GM19328 (cell line): ENCODE results near the gene ZFP64.
A peak's percentile ranks its signal among the peaks of the same experiment; 100 is the strongest.
"Not testable (repeated sequence)": the region's sequence is repeated elsewhere in the genome, so short reads cannot be mapped to it uniquely, and the experiment has no call there.

Experiments used
- ATAC-seq: cut with Tn5 transposase; IDR thresholded peaks from one replicate; pipeline ENCODE4 v1.9.1; 2021; ENCODE audit warnings: mild to moderate bottlenecking, moderate library complexity; ENCODE audit not compliant: unreplicated experiment

The ZFP64 gene

DNA sequence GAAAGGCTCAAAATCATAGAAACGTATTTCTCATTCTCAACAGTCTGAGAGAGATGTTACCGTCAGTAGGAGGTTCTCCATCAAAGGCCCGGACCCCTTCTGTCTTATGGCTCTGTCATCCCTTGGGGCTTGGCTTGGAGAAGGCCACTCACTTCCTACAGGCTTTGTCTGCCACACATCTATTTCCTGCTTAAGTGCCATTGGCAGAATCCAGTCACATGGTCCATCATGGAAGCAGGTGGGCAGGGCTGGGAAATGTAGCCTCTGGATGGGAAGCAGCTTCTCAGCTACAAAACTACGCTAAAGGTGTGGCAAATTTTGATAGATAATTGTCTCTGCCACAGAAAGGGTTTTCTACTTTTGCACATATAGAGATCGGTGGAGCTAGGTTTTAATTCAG is 12.6 kb upstream of the ZFP64 start:
- ATAC-seq, result no peak

DNA sequence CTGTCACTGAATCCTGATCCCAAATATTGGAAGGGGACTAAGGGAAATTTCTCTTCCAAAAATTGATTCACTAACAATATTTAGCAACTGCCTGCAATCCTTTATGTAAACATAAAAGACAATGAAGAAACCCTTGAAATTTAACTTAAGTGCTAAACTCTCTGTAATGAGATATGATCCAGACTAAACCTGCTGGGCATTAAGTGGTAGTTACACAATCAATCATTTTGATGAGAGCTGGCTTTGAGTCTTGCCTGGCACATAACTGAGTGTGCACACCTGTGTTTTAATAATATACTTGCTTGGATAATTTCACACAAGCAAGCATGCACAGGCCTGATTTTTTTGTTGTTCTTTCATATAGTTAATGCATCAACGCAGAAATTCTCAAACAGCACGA is 9.8 kb upstream of the ZFP64 start:
- no peak for ATAC-seq

DNA sequence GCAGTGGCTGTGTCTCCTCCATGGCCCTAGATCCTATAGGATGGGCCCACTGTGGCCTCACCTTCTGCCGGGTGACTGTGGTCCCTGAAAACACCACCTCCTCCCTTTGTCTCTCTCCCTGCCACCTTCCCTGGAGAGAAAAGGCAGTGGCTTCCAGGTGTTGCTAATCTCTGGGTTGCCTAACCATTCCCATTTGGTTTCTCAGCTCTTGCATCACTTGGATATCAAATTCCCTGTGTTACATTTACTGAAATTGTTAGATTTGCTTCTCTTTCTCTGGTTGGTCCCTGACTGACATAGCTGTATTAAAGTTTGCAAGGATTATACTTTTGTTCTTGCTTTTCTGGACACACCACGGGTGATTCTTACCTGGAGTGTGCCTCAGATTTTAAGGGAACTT is 9.3 kb upstream of the ZFP64 start:
- no peak for ATAC-seq

DNA sequence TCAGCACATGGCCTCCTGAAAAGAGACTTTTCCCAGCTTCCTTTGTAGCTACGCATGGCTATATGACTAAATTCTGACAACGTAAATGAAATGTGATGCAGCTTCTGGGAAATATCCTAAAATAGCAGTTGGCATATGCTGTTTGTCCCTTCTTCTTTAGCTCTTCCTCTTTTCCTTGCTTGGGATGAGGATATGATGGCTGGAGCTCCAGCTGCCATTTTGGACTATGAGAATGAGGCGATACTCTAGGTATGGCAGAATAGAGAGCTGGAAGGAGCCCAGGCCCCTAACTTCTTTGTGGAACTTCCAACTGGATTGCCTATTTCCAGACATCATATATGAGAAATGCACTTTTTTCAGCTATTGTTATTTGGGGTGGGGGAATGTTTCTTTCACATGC is 5.3 kb upstream of the ZFP64 start:
- no peak for ATAC-seq

DNA sequence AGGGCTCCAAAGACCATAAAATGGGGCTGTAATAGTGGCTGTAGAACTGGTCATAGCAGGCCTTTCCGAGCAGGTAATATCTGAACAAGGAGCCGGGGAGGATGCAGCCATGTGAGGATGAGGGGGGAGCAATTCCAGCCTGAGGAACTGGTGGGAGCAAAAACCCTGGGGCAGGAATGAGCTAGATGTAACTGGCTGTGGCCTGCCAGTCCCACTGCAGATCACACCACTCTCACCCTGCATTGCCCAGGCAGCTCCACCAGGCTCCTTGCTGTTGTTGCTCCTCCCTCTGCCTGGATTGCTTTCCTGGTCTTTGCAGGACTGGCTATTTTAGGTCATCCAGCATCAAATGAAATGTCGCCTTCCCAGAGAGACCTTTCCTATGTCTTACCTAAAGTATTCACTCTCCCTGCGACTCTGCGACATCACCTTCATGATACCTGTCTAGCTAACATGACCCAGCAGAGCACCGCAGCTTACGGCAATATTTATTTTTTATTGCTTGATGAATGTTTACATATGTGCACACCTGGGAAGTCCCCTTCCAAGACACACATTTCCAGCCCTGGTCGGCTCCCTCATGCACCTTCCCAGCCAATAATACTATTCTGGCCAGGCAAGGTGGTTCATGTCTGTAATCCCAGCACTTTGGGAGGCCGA is 2.4 kb upstream of the ZFP64 start:
- ATAC-seq, result no peak

DNA sequence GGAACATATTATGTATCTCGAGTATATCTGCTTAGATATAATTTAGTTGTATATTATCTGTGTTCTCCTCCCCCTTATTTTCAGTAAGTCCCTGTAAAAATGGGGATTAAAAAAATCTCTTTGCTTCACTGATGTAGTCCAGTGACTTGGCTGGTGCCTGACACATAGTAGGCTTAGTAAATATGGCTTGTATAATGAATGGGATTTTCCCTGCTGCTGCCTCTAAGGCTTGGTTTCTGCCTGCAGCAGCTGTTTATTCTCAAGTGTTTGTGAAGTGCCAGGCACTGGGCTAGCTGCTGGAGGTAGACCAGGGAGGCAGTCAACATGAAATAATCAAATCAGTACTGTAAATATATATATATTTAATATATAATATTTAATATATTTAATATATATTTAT is 1.6 kb upstream of the ZFP64 start:
- ATAC-seq, result no peak

DNA sequence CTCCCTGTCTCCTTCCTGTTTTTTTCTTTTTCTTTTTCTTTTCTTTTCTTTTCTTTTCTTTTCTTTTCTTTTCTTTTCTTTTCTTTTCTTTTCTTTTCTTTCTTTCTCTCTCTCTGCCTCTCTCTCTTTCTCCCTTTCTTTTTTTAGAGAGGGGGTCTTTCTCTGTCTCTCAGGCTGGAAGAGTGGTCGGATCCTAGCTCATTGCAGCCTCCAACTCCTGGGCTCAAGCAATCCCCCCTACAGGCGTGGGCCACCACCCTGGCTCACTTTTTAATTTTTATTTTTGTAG is 1.1 kb upstream of the ZFP64 start:
- ATAC-seq, result not testable (repeated sequence)

DNA sequence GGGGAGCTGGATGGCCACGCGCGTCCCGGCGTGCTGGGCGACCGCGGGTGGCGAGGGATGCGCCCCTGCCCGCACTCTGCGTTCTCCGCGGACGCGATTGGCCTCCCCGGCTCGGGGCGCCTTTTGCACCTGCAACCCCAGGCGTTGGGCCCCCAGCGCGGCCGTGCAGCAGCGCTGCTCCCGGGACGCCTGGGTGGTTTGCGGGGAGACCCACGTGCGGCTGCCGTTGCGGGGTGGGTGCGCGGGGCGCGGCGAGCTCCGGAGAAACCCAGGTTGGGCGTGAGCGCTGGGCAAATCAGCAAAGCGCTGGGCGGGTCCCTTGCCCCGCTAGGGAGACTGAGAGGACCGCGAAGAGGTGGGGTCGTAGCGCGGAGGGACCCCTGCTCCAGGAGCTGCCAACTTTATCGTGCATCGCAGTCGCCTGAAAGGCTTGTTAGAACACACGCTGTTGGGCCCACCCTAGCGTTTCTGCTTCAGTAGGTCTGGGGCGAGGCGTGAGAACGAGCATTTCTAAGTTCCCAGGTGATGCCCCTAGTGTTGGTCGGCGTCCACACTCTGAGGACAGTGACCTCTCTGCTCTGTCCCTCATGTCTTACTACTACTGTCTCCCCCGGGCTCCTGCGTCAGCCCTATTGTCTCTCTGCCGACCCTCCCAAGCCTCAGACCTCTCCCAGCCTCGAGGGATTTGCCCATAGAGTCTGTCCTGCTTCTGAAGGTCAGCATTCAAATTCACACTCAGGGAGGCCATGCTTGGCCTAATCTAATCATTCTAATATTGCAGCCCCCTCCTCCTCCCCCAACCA is 538 bp upstream of the ZFP64 start:
- ATAC-seq, result peak; percentile 38

DNA sequence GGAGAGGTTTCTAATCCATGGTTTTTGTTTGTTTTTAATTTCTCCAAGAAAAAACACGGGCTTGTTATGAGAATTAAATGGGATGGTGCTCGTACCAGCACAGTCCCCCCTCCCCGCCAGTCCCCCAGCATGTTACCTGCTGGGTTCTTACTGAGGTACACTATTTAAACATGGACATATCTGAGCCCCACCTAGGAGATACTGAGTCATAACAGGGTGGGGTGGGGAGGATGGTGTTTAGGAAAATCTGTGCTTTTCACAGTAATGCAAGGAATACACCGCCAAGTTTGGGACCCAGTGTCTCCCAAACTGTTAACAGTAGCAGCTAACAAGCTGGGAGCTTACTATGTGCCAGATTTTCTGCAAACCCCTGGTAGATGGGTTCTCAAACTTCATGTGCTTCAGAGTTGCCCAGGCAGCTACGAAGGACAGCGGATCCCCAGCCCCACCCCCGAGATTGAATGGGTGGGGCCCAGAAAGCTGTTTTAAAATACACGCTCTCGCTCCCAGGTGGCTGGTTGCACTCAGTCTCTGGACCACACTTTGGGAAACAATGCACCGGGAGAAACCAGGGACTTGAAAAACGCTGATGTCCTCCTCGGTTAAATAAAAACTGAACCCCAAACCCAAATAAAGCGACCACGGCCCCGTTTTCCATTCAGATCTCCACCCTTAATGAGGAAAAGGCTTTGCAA is 995 bp downstream of the ZFP64 start:
- ATAC-seq, result no peak

DNA sequence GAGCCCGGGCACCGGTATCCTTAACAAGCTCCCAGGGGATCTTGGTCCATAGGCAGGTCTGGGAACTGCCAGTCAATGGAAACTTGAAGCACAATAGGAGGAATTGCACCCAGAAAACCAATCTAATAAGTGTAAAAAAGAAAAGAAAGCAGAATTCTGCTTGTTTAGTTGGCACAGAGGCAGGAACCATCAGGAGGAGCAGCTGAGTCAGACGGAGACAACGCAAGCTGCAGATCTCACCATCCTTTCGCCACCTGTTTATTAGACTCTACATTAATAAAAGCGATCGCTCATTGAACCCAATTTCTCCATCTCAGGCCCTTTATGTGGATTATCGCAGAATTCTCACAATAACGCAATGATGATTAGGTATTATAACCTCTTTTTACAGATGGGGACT is 9.8 kb downstream of the ZFP64 start:
- ATAC-seq, result no peak

DNA sequence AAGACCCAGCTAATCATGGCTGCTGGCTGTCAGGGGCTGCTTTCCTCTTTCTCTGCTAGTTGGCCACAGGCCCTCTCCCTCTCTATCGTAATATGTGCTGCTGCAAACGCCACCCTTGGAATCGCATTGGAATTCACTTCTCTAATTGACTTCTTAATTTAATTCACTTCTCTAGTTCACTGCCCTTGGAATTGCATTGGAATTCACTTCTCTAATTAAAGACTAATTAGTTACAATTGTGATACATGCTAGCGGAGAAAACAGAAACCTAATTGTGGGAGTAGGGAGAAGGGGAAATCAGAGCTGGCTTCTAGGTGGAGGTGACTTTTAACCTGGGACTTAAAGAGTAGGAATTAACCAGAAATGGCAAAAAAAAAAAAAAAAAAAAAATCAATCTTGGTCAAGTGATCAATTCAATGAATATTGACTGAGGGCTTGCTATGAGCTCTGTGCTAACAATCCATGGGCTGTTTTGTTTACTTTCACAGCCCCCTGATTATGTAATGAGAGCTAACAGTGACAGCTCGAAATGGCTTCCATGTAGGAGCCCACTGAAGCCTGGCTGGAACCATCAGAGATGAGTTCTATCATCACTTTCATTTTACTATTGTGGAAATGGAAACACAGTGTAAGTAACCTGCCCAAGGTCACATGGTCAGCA is 11.3 kb downstream of the ZFP64 start:
- ATAC-seq, result no peak

DNA sequence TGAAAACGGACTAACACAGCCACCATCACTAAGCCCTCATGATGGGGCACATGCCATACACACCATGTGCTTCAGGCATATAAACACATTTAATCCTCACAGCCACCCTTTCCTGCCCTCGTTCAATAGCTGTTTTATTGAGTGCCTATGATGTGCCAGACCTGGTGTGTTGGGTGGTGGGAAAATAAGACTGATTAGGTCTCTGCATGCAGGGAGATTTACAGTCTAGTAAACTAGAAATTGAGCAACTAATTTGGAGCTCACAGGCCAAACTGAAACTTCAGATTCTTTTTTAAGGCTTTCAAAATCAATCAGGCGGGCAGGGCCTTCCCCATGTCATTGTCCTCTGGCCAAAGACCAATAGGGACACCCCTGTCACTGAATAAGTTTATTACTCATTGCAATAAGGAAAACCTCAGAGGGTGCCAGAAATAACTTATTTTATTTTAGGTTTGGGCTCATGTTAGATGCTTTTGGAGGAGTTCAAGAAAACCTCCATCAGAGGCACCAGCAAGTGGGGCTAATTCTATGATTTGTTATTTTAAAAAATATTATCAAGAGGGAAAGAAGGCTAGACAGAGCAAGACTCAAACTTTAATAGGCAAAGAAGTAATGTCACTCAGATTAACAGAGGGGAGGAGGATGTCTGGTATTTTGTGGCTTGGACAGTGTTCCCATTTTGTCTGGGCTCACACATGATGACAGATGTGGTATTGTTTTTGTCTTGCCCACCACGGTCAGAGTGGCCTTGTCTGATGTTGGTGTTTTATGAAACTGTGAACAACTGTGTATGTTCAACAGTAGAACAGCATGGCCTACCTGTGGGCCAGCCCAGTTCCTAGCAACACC is 12.0 kb downstream of the ZFP64 start:
- ATAC-seq, result peak; percentile 85

DNA sequence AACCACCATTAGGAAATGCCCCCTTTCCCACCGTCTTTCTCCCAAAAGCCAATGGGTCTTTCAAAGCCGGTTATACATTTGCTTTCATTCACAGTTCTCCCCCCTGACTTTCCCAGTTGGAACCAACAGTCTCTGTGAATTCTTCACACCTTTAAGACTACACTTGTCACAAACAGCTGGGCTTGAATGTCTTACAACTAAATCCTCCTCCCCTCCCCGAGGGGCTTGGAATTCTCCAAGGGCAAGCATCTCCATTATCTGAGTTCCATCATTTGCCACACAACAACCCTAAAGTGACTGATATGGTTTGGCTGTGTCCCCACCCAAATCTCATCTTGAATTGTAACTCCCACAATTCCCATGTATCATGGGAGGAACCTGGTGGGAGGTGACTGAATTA is 12.9 kb downstream of the ZFP64 start:
- no peak for ATAC-seq

DNA sequence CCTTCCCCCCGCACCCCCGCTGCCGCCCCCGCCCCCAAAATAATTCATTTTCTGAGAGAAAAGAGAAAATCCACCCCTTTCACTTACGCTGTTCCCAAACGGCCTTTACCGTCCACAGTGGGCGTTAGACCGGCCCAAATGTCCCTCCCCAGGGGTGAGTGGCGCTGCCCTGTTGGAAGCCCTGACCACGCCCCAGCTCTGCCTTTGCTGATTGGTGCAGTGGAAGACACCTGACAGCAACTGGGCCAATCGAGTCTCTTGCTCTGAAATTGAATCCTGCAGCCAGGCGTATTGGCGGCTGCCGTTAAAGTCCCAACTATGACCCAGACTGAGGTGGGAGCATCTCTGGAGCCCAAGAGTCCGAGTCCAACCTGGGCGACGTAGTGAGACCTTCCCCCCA is 15.7 kb downstream of the ZFP64 start:
- no peak for ATAC-seq

DNA sequence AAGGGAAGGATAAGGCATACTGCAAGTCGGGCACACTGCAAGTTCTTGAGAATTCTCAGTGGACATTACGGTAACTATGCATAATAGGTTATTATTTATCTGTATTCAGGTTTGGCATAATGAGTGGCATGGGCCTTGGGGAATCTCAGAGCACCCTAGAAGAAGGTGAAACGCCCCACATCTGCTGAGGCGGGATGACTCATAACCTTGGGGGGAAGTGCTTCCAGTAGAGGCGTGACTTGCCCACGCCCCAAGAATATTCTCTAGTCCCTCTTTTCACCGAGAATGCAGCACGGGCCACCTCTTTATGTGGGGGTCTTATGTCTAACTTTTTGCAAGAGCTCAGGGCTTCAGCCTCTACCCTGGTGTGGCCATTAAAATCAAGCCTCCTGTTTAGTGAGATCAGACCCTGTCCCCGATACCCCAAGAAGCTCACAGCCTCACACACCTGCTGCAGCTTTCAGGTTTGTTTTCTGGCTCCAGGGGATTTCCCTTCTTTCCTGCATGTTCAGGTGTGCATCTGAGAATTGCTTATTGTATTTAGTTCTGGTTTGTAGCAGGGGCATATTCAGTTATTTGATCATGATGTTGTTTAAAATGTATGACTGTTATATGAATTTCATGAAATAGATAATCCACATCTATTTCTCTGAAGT is 19.1 kb downstream of the ZFP64 start:
- ATAC-seq, result peak; percentile 76

DNA sequence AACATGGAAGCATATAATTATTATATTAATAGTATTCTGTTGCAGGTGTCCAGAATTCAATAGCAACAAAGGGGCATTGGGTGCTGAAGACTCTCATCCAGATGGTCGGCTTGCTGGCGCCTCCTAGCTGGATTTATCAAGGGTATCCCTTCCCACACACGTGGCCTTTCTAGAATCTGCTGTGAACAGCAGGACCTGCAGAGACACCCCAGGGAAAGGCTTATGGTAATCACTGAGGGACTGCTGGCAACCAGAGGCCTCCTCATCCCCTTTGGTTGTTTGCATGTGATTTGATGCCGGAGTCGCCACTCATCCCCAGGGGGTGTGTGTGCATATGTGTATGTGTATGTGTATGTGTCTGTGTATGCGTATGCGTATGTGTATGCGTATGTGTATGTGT is 20.6 kb downstream of the ZFP64 start:
- ATAC-seq, result no peak

DNA sequence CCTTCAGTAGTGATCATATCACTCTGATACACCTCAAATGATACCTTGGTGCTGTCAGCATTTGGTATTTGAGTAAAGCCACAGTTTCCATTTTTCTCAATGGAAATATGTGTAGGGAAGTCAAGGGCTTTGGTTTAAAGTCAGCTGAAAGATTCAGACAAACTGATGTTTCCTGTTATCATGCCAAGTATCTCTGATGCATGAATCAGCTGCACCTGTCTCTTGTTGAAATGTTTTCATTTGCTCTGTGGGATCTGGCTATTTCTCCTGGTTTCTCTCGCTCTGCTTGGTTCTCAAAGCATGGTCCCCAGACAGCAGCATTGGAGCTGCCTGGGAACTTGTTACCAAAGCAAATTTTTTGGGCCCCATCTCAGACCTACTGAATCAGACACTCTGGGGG is 23.5 kb downstream of the ZFP64 start:
- ATAC-seq, result no peak

DNA sequence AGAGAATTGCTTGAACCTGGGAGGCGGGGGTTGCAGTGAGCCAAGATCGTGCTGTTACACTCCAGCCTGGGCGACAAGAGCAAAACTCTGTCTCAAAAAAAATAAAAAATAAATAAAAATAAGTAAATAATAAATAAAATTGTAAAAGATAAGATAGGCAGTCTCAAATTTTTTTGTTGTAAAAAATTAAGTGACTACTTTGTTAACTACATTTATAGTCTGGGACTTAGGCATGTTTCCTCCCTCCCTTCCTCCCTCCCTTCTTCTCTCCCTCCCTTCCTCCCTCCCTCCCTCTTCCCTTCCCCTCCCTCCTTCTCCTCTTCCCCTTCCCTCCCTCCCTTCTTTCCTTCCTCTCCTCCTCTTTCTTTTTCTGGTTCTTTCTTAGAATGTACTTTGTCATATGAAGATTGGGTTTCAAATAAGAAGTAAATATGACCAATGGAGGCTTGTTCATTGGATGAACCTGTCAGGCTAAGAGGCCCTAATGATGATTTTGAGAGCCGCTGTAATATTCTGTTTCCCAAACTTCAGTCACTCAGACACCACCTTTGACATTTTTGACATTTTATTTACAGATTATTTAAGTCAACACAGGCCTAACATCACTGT is 24.2 kb downstream of the ZFP64 start:
- no peak for ATAC-seq

DNA sequence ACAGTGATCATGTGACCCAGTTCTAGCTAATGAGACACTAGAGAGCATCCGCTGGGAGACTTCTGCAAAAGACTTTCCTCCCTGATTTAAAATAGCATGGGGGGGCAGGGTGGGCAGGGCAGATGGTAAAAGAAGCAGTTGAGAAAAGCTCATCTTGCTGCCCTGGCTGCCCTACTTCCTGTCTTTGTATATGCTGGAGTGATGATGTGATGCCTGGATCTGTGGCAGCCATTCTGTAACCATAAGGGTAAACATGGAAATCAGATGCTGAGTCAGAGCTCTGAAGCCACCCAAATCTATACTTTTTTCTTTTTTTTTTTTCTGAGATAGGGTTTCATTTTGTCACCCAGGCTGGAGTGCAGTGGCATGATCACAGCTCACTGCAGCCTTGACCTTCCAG is 25.4 kb downstream of the ZFP64 start:
- ATAC-seq, result no peak

DNA sequence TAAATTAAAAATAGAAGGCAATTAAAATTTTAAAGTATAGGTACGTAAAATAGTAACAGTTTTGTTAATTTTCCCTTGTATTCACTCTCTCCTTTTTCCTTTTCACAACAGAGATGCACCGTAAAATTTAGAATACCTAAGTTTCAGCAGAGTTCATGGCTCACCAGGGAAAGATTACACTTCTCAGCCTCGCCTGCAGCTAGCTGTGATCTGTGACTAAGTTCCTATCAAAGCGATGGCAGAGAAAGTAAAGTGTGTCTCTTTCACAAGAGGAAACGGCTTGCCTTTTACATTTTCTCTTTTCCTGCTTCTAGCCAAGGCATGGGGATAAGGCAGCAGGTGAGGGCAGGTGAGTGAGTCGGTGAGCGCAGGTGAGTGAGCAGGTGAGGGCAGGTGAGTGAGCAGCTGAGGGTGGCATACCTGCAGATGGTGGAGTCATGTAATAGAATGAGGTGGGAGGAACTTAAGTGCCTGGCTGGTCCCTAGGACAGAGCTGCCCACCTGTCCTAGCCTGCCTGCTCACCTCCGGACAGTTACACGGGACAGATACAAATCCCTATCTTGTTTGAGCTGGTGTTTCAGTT is 30.9 kb downstream of the ZFP64 start:
- no peak for ATAC-seq
